PC-9 (cell line): Measurements from ENCODE around the gene WDFY3.

Source experiments
- EZH2 ChIP-seq: fragments of 200-600 bp; sonication (generic); IDR thresholded peaks from 2 replicates; pipeline ENCODE4 v1.8.0; 2017; ENCODE audit warnings: antibody characterized with exemption, low read depth
- TF ChIP-seq, protein P1 (sequence below): fragments of 200-600 bp; sonication (generic); conservative IDR thresholded peaks from 2 replicates; pipeline ENCODE4 v1.6.1; 2017; ENCODE audit warnings: mixed run types, antibody characterized with exemption, mild to moderate bottlenecking, moderate library complexity

- TF ChIP-seq, protein P1, sequence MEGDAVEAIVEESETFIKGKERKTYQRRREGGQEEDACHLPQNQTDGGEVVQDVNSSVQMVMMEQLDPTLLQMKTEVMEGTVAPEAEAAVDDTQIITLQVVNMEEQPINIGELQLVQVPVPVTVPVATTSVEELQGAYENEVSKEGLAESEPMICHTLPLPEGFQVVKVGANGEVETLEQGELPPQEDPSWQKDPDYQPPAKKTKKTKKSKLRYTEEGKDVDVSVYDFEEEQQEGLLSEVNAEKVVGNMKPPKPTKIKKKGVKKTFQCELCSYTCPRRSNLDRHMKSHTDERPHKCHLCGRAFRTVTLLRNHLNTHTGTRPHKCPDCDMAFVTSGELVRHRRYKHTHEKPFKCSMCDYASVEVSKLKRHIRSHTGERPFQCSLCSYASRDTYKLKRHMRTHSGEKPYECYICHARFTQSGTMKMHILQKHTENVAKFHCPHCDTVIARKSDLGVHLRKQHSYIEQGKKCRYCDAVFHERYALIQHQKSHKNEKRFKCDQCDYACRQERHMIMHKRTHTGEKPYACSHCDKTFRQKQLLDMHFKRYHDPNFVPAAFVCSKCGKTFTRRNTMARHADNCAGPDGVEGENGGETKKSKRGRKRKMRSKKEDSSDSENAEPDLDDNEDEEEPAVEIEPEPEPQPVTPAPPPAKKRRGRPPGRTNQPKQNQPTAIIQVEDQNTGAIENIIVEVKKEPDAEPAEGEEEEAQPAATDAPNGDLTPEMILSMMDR = no peak
- no peak for TF ChIP-seq EZH2
These were observed 30.4 kb downstream of the WDFY3 start for GRCh38 chr4:84936123-84936522.
